IPS DF 6.9 (cell line): Measurements from ENCODE around the gene LGALS1.
"Not testable (repeated sequence)": the region's sequence is repeated elsewhere in the genome, so short reads cannot be mapped to it uniquely, and the experiment has no call there.

Experiments used
- DNase-seq: peaks from one replicate; pipeline ENCODE4 v3.0.0-alpha.2; 2013; ENCODE audit warnings: low read depth, low spot score
- H3K27ac ChIP-seq: one replicate; pipeline ENCODE4 v1.5.1; 2013; ENCODE audit warnings: low read length, control low read depth
- H3K27me3 ChIP-seq: 2 replicates; pipeline ENCODE4 v1.6.1; 2013; ENCODE audit warnings: mild to moderate bottlenecking, low read length; ENCODE audit not compliant: control insufficient read depth, insufficient read depth
- H3K36me3 ChIP-seq: 2 replicates; pipeline ENCODE4 v1.6.1; 2013; ENCODE audit warnings: low read length; ENCODE audit not compliant: control insufficient read depth, insufficient read depth
- H3K4me1 ChIP-seq: 2 replicates; pipeline ENCODE4 v1.6.1; 2013; ENCODE audit warnings: low read length; ENCODE audit not compliant: control insufficient read depth, insufficient read depth
- H3K4me3 ChIP-seq: 2 replicates; pipeline ENCODE4 v1.5.1; 2013; ENCODE audit warnings: mild to moderate bottlenecking, low read length
- H3K9me3 ChIP-seq: 2 replicates; pipeline ENCODE4 v1.6.1; 2013; ENCODE audit warnings: low read length, inconsistent platforms; ENCODE audit not compliant: control insufficient read depth, insufficient read depth
- WGBS: extraction: QIAGEN DNeasy Blood & Tissue Kit; methylation state at CpG from one replicate; pipeline ENCODE4 v1.1.7; 2013; ENCODE audit warnings: mixed read lengths, missing lambda C conversion rate; ENCODE audit not compliant: insufficient read length, insufficient coverage; 5-methylcytosine and 5-hydroxymethylcytosine counted together

LGALS1 gene

DNA sequence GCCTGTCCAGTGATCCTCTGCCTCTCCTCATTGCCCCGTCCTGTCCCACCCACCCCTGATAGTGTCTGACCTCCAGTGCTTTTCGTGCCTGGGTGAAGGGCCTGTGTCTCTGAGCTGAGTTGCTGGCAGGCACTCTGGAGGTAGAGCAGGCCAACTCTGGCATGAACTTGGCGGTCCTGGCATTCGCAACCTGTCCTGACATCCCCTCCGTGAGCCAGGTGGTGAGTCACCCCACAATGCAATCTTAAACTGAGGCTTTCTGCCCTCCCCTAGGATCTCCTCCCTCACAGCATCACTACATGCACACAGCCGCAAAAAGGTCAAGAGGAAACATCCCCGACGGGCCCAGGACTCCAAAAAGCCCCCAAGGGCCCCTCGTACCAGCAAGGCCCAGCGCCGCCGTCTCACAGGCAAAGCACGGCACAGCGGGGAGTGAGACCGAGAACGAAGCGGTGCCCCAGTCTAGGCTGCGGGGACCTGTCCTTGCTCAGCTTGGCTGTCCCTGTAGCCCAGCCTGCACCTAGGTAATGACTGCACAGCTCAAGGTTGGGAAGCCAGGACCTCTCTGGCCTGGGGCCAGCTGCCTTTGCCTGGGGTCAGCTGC lies 15.6 kb downstream of the LGALS1 start:
- WGBS = no CpG with 5 or more reads among the region's 18 CpGs
- Histone ChIP-seq H3K4me3 (no peak overlapping the region), H3K4me1 (no peaks in the 10 kb centered on the region; the same call in none of the 2 replicates), H3K27me3 (no peaks in the 10 kb centered on the region), H3K36me3 (peaks cover 34% of the 10 kb centered on the region), H3K9me3 (no peaks in the 10 kb centered on the region), H3K27ac (no peak overlapping the region)
- DNase-seq = no peak

DNA sequence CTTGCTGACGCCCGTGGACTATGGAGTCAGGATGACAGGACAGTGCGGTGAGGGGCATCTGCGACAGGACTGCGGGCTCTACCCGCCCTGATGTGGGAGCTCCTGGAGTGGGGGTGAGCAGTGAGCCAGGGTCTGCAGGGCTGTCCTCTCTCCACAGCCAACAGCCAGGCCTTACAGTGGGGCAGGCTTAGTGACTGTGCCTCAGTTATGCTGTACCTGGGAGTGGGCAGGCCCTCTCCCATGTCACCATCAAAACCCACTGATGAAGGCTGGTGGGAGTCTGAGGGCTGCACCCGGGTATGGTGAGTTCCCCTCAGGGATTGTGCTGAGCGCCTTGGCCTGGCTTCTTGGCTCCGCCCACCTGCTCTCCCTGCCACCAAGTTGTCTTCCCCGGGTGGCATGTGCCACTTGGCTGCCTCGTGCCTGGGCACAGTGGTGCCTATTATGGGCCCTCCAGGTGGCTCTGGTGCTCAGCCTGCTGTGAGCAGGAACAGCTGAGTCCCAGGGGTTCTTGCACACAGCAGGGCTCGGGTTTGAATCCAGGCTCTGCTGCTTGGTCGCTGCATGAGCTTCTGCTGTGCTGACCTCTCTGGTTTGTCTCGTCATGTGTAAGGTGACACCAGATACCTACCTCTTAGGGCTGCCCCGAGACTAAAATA lies 17.3 kb downstream of the LGALS1 start:
- H3K36me3 ChIP-seq = peaks cover 34% of the 10 kb centered on the region
- WGBS = no CpG with 5 or more reads among the region's 15 CpGs
- no peaks in the 10 kb centered on the region for H3K27me3 ChIP-seq
- no peaks in the 10 kb centered on the region; the same call in none of the 2 replicates for H3K4me1 ChIP-seq
- no peak overlapping the region for H3K4me3 ChIP-seq
- H3K27ac ChIP-seq = no peak overlapping the region
- H3K9me3 ChIP-seq = no peaks in the 10 kb centered on the region
- DNase-seq = no peak

DNA sequence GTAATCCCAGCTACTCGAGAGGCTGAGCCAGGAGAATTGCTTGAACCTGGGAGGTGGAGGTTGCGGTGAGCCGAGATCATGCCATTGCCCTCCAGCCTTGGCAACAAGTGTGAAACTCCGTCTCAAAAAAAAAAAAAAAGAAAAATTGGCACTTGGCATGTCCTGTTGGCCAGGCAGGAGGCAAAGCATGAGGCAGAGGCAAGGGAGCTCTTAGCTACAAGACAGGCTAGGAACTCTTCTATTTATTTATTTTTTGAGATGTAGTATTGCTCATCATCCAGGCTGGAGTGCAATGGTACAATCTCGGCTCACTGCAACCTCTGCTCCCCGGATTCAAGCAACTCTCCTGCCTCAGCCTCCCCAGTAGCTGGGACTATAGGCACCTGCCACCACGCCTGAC lies 18.7 kb downstream of the LGALS1 start:
- not testable (repeated sequence) for H3K4me1 ChIP-seq, H3K4me3 ChIP-seq, DNase-seq, H3K27ac ChIP-seq, H3K27me3 ChIP-seq, H3K9me3 ChIP-seq
- peaks cover 24% of the 10 kb centered on the region for H3K36me3 ChIP-seq
- WGBS = no CpG with 5 or more reads among the region's 7 CpGs

DNA sequence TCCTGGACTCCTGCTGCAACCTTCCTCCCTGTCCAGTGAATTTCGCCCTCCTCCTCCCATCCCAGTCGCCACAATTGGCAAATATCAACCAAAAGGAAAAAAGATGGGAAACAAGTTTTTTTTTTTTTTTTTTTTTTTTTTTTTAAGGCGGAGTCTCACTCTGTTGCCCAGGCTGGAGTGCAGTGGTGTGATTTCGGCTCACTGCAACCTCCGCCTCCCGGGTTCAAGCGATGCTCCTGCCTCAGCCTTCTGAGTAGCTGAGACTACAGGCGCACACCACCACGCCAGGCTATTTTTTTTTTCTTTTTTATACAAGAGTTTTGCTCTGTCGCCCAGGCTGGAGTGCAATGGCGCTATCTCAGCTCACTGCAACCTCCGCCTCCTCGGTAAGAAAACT lies 20.8 kb downstream of the LGALS1 start:
- H3K9me3 ChIP-seq, H3K27ac ChIP-seq, H3K4me3 ChIP-seq, H3K27me3 ChIP-seq, H3K4me1 ChIP-seq, DNase-seq: not testable (repeated sequence)
- peaks cover 16% of the 10 kb centered on the region for H3K36me3 ChIP-seq
- no CpG with 5 or more reads among the region's 13 CpGs for WGBS

DNA sequence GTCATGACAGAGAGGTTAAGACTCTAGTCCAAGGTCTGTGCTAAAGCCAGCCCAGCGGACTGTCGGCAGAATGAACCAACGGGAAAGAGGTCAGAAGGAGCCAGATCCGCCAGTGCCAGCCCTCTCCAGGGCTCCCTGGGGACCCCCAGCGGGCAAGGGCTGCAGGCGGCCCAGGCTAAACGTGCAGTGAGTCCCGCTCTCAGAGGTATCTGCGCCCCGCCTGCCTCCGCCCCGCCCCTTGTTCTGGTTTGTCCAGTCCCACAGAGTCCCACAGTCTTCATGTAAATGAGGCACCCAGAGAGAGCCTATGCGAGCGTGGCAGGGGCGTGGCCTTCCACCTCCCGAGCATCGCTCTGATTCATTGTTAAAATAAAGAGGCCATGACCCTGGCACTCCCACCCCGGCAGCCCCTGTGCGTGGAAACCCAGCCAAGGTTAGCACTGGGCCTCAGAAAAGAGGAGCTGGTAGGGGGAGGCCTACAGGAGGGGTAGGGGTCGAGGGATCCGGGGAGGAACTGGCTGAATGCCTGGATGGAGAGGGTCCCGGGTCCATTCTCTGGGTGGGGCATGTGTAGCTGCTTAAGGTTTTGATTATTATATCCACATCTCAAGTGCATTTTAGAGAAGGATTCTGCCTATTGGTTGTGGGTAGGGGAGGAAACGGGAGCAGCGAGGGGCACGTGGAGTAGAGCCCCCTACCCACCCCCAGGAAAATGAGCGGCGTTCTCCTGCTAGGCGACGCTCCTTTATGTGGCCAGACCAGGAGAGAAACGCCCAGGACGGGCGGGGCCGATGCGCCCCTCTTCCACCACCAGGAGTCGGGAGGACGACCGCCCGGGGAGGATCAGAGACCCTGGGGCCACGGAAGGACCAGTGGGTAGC lies 21.5 kb downstream of the LGALS1 start, which contains the start of gene TRIOBP:
TRIOBP (plus strand) TSS at position 392 of the 881 bp plus-strand sequence. CDS start 4,318 bp downstream, outside the sequence.
- H3K9me3 ChIP-seq = no peaks in the 10 kb centered on the region
- peak; percentile 96 for DNase-seq
- H3K36me3 ChIP-seq = peaks cover 12% of the 10 kb centered on the region
- no peaks in the 10 kb centered on the region for H3K27me3 ChIP-seq
- peak within 1 kb of the TSS; percentile 42; the same call in 1 of the 2 replicates for H3K4me3 ChIP-seq
- WGBS = no CpG with 5 or more reads among the region's 39 CpGs
- H3K27ac ChIP-seq = no peak within 1 kb of the TSS
- no peaks in the 10 kb centered on the region; the same call in 1 of the 2 replicates for H3K4me1 ChIP-seq

DNA sequence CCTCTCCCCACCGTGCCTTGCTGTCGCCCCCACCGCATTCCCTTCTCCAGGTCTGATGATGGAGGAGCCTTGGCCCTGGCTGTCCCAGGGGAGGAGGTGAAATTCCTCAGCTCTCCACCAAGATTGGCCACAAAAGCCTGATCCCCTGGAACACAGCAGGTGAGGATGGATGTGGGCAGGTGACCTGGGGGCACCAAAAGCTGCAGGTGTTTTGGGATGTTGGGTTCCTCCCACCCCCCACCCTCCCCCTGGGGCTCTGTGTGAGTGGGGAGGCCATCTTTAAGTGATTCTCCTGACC lies 22.1 kb downstream of the LGALS1 start:
- Histone ChIP-seq H3K9me3 (no peaks in the 10 kb centered on the region), H3K4me3 (peak overlapping the region; percentile 42; the same call in 1 of the 2 replicates), H3K4me1 (no peaks in the 10 kb centered on the region; the same call in 1 of the 2 replicates), H3K36me3 (peaks cover 12% of the 10 kb centered on the region), H3K27me3 (no peaks in the 10 kb centered on the region), H3K27ac (no peak overlapping the region)
- no CpG with 5 or more reads among the region's 3 CpGs for WGBS
- DNase-seq = no peak

DNA sequence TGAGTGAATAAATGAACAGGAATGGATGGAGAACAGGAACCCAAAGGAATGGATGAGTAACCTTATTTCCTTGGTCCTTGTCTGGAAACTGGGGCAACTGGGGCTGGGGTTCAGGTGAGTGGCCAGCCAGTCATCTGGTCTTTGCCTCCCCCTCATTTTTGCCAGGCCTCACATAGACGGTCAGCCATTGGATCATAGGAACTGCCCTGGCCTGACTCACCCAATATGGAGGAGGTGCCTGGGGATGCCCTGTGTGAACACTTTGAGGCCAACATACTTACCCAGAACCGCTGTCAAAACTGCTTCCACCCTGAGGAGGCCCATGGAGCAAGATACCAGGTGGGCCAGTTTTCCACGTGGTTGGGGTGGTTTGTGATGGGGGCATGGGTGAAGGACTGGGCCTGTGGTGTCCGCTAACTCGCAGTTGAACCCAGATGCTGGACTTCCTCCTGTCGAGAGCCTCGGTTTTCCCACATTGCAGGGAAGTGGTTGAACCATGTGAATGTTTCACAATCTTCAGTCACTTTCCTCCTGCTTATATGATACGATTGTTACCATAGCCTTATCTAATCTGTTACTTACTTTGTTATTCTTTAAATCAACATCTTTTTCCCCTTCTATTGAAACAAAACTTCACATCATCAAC lies 25.8 kb downstream of the LGALS1 start:
- no peaks in the 10 kb centered on the region for H3K27me3 ChIP-seq
- H3K4me3 ChIP-seq = no peak overlapping the region
- H3K9me3 ChIP-seq = no peaks in the 10 kb centered on the region
- no CpG with 5 or more reads among the region's 8 CpGs for WGBS
- no peak overlapping the region for H3K27ac ChIP-seq
- no peak for DNase-seq
- H3K36me3 ChIP-seq = peaks cover 8% of the 10 kb centered on the region
- H3K4me1 ChIP-seq = no peaks in the 10 kb centered on the region

DNA sequence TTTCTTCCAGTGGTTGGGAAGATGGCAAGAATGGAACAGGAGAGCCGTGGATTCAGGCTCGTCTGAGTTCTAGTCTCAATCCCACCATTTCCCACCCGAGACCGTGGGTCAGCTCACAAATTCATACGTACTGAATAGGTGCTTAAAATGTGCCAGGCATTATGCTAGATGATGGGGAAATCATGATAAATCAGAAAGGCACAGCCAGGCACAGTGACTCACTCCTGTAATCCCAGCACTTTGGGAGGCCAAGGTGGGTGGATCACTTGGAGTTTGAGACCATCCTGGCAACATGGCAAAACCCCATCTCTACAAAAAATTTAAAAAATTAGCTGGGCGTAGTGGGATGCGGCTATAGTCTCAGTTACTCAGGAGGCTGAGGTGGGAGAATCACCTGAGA lies 28.5 kb downstream of the LGALS1 start:
- Histone ChIP-seq H3K4me1 (no peaks in the 10 kb centered on the region), H3K27ac (no peak overlapping the region), H3K9me3 (no peaks in the 10 kb centered on the region), H3K27me3 (no peaks in the 10 kb centered on the region), H3K36me3 (peaks cover 8% of the 10 kb centered on the region), H3K4me3 (no peak overlapping the region)
- DNase-seq = no peak
- no CpG with 5 or more reads among the region's 7 CpGs for WGBS

DNA sequence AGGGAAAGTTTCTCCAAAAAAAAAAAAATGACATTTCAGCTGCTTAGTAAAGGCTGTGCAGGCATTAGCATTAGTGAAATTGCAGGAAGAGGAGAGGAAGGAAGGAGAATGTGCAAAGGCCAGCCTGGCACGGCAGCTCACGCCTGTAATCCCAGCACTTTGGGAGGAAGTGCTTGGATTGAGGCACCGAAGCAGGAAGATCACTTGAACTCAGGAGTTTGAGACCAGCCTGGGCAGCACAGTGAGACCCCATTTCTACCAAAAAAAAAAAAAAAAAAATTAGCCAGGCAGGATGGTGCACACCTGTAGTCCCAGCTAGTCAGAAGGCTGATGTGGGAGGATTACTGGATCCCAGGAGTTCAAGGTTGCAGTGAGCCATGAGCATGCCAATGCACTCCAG lies 29.2 kb downstream of the LGALS1 start:
- no CpG with 5 or more reads among the region's 3 CpGs for WGBS

DNA sequence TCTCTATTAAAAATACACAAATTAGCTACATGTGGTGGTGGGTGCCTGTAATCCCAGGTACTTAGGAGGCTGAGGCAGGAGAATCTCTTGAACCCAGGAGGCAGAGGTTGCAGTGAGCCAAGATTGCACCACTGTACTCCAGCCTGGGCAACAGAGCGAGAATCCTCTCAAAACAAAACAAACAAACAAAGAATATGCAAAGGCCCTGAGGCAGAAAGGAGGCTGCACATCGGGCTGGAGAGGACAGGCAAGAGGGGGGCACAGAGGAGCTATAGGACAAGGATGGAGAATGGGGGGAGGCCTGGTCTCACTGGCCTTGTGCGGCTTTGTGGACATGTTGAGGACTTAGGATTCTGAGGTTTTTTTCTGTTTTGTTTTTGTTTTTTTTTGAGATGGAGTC lies 29.8 kb downstream of the LGALS1 start:
- Histone ChIP-seq H3K4me1 (no peaks in the 10 kb centered on the region), H3K36me3 (peaks cover 13% of the 10 kb centered on the region), H3K4me3 (no peak overlapping the region), H3K27me3 (no peaks in the 10 kb centered on the region), H3K9me3 (no peaks in the 10 kb centered on the region), H3K27ac (no peak overlapping the region)
- no peak for DNase-seq
- no CpG with 5 or more reads among the region's 3 CpGs for WGBS

More for the DNA sequence above, 29.2 kb downstream of the LGALS1 start:
- Histone ChIP-seq H3K27ac (no peak overlapping the region), H3K36me3 (peaks cover 8% of the 10 kb centered on the region), H3K4me3 (no peak overlapping the region), H3K9me3 (no peaks in the 10 kb centered on the region), H3K4me1 (no peaks in the 10 kb centered on the region), H3K27me3 (no peaks in the 10 kb centered on the region)
- no peak for DNase-seq
